Measurements from ENCODE around the gene VSTM2L.

Gene VSTM2L

GRCh38 chr20:37991157-37991866 lies 88.4 kb downstream of the VSTM2L start:
- peak; percentile 50 for DNase-seq

DNA sequence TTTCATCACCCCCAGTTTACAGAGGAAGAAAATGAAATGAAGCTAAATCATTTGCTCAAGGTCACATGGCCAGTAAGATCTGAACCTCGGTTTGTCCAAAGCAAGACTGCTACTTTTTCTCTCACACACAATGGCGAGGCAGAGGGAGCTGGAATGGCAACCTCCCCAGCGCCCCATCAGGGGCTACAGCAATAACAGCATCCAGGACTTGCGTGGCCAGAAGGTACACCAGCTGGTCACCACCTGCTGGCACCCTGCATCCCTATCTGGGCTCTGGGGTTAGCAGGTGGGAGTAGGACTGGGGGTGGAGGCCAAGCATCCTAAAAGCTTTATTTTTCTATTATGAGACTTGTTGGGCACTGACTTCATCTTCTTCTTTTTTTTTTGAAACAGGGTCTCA lies 89.0 kb downstream of the VSTM2L start:
- no peak for DNase-seq

DNA sequence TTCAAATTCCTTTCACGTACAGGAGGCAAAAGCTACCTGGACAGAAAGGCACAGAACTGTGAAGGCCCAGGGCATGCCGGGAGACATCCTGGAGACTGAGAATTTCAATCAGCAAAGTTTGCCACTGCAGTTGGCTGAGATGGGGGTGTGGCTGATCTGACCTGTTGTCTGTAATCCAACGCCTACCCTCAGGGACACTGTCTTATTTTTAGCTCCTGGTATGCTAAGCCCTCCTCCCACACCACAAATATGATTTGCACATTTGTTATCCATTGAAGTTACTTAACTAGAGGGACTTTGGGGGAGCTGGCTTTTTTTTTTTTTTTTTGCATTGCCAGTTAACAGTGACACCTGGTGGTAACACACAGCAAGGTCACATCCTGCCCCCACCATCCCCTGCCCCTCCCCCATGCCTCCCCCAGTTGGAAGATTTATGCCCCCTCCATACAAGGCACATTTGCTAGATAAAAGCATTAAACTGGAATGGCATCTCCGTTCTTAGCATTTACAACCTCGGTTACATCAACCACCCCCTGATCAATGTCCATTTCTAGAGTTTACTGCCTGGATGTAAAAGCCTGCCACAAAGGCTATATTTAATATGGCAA lies 90.0 kb downstream of the VSTM2L start:
- DNase-seq, result no peak

GRCh38 chr20:37994512-37994911 lies 91.6 kb downstream of the VSTM2L start:
- DNase-seq, result no peak

Data from activated CD4-positive, alpha-beta T cell treated with anti-CD3 and anti-CD28 coated beads, Interleukin-2, amount 50 U/mL, for 16 hours (primary cell).